Endodermal cell (in vitro differentiated cells): ENCODE measurements around the gene LONP1. TPM values are rescaled to one million over a fixed set of nuclear protein-coding genes. Genes with fewer than 3 reads are reported as not detected.
"Not testable (repeated sequence)": the region's sequence is repeated elsewhere in the genome, so short reads cannot be mapped to it uniquely, and the experiment has no call there.

ENCODE experiments used
- DNase-seq: peaks from one replicate; pipeline ENCODE4 v3.0.0-alpha.2; 2017
- H3K27ac ChIP-seq: 2 replicates; pipeline ENCODE4 v1.5.1; 2013; ENCODE audit warnings: mild to moderate bottlenecking, low read depth, low read length, moderate library complexity
- H3K27me3 ChIP-seq: 2 replicates; pipeline ENCODE4 v1.6.1; 2013; ENCODE audit warnings: mild to moderate bottlenecking, low read length, moderate library complexity; ENCODE audit not compliant: insufficient read depth, control insufficient read depth, poor library complexity, severe bottlenecking
- H3K36me3 ChIP-seq: 2 replicates; pipeline ENCODE4 v1.7.0; 2013; ENCODE audit warnings: mild to moderate bottlenecking, low read length, moderate library complexity; ENCODE audit not compliant: control insufficient read depth, insufficient read depth
- H3K4me1 ChIP-seq: one replicate; pipeline ENCODE4 v1.7.0; 2013; ENCODE audit warnings: low read length; ENCODE audit not compliant: control insufficient read depth, insufficient read depth
- H3K4me3 ChIP-seq: 2 replicates; pipeline ENCODE4 v1.5.1; 2013; ENCODE audit warnings: mild to moderate bottlenecking, low read length, moderate library complexity
- H3K9ac ChIP-seq: 2 replicates; pipeline ENCODE4 v1.6.1; 2013; ENCODE audit warnings: mild to moderate bottlenecking, low read length, moderate library complexity; ENCODE audit not compliant: poor library complexity, severe bottlenecking; ENCODE audit errors: extremely low read depth
- H3K9me3 ChIP-seq: 2 replicates; pipeline ENCODE4 v1.6.1; 2013; ENCODE audit warnings: mild to moderate bottlenecking, low read length, moderate library complexity; ENCODE audit not compliant: control insufficient read depth
- H3K27ac Mint-ChIP-seq: 2 replicates; pipeline ENCODE4 v1.8.0; 2020; ENCODE audit warnings: mixed read lengths
- H3K27me3 Mint-ChIP-seq: 2 replicates; pipeline ENCODE4 v1.8.0; 2021; ENCODE audit warnings: mild to moderate bottlenecking, mixed read lengths; ENCODE audit not compliant: insufficient read depth
- H3K36me3 Mint-ChIP-seq: 2 replicates; pipeline ENCODE4 v1.8.0; 2020; ENCODE audit warnings: low read depth, mixed read lengths
- H3K4me1 Mint-ChIP-seq: 2 replicates; pipeline ENCODE4 v1.8.0; 2020; ENCODE audit warnings: mixed read lengths
- H3K4me3 Mint-ChIP-seq: 2 replicates; pipeline ENCODE4 v1.8.0; 2020; ENCODE audit warnings: mild to moderate bottlenecking, moderate library complexity, mixed read lengths
- H3K9me3 Mint-ChIP-seq: 2 replicates; pipeline ENCODE4 v1.8.0; 2020; ENCODE audit warnings: mild to moderate bottlenecking, mixed read lengths
- WGBS, 2 experiments: methylation state at CpG; one replicate each; pipeline versions ENCODE4 v1.1.5 to v1.1.7; 2013; ENCODE audit warnings: missing lambda C conversion rate in 2 of 2, mixed read lengths in 1 of 2; ENCODE audit not compliant: insufficient coverage in 1 of 2, insufficient read length in 1 of 2; 5-methylcytosine and 5-hydroxymethylcytosine counted together
- total RNA-seq, 2 donors: library from RNA; stranded (reverse); fragmentation: NEBNext Ultra II Directional in 1 of 2; extraction: Animal tissue kit (Norgen Biotek cat#: 25700) in 1 of 2; gene quantifications; 2 replicates in 1 of 2; 3 replicates in 1 of 2; pipeline ENCODE4 v1.2.1, GENCODE V29; 2021
- TF ChIP-seq, protein P1 (sequence below): fragments of 200-600 bp; sonication (generic); conservative IDR thresholded peaks from 2 replicates; pipeline ENCODE4 v1.5.0; 2021; ENCODE audit warnings: antibody characterized with exemption, mild to moderate bottlenecking

Gene LONP1
- total RNA-seq, 2 donors from 2014 or later: 97.1 to 109 TPM

DNA sequence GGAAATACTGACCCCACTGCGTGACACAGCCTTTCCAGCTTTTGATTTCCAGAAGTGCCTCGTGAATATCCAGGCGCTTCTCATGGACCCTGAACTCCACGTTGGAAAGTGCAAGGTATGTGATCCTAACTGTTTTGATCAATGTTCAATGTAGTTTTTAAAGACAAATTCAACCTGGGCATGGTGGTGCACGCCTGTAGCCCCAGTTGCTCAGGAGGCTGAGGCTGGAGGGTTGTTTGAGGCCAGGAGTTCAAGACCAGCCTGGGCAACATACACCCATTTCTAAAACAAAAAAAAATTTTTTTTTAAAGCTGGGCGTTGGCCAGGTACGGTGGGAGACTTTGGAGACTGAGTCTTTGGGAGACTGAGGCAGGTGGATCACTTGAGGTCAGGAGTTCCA lies 31.8 kb upstream of the LONP1 start:
- DNase-seq: no peak
- Histone ChIP-seq H3K27me3 (no peaks in the 10 kb centered on the region), H3K27ac (no peak overlapping the region), H3K9me3 (no peaks in the 10 kb centered on the region), H3K9ac (no peak overlapping the region), H3K4me3 (no peak overlapping the region), H3K4me1 (no peaks in the 10 kb centered on the region), H3K36me3 (no peaks in the 10 kb centered on the region)
- 90 to 93% methylated on average over 7 of the region's 7 CpGs for WGBS, 2 experiments
- H3K36me3 Mint-ChIP-seq: no peaks in the 10 kb centered on the region
- H3K27ac Mint-ChIP-seq: no peak overlapping the region
- no peak overlapping the region for H3K4me3 Mint-ChIP-seq
- peaks cover 13% of the 10 kb centered on the region for H3K27me3 Mint-ChIP-seq
- no peaks in the 10 kb centered on the region for H3K9me3 Mint-ChIP-seq
- TF ChIP-seq, protein P1, sequence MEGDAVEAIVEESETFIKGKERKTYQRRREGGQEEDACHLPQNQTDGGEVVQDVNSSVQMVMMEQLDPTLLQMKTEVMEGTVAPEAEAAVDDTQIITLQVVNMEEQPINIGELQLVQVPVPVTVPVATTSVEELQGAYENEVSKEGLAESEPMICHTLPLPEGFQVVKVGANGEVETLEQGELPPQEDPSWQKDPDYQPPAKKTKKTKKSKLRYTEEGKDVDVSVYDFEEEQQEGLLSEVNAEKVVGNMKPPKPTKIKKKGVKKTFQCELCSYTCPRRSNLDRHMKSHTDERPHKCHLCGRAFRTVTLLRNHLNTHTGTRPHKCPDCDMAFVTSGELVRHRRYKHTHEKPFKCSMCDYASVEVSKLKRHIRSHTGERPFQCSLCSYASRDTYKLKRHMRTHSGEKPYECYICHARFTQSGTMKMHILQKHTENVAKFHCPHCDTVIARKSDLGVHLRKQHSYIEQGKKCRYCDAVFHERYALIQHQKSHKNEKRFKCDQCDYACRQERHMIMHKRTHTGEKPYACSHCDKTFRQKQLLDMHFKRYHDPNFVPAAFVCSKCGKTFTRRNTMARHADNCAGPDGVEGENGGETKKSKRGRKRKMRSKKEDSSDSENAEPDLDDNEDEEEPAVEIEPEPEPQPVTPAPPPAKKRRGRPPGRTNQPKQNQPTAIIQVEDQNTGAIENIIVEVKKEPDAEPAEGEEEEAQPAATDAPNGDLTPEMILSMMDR: no peak
- no peaks in the 10 kb centered on the region for H3K4me1 Mint-ChIP-seq

GRCh38 chr19:5749505-5749904 lies 29.6 kb upstream of the LONP1 start:
- no peak overlapping the region for H3K4me3 Mint-ChIP-seq
- H3K36me3 ChIP-seq: no peaks in the 10 kb centered on the region
- H3K27ac Mint-ChIP-seq: no peak overlapping the region
- no peak overlapping the region for H3K4me3 ChIP-seq
- H3K27me3 Mint-ChIP-seq: peaks cover 15% of the 10 kb centered on the region
- H3K9me3 ChIP-seq: no peaks in the 10 kb centered on the region
- H3K9ac ChIP-seq: no peak overlapping the region
- 80 to 91% methylated on average over 1 to 3 of the region's 5 CpGs for WGBS, 2 experiments
- no peaks in the 10 kb centered on the region for H3K27me3 ChIP-seq
- no peaks in the 10 kb centered on the region for H3K4me1 Mint-ChIP-seq
- H3K4me1 ChIP-seq: no peaks in the 10 kb centered on the region
- no peaks in the 10 kb centered on the region for H3K9me3 Mint-ChIP-seq
- TF ChIP-seq, protein P1: no peak
- H3K36me3 Mint-ChIP-seq: no peaks in the 10 kb centered on the region
- no peak for DNase-seq
- H3K27ac ChIP-seq: no peak overlapping the region

GRCh38 chr19:5748920-5749319 lies 29.0 kb upstream of the LONP1 start:
- H3K4me3 ChIP-seq: not testable (repeated sequence)
- peaks cover 13% of the 10 kb centered on the region for H3K27me3 Mint-ChIP-seq
- 83% methylated on average over 6 of the region's 6 CpGs for WGBS, 2 experiments

GRCh38 chr19:5744999-5745398 lies 25.1 kb upstream of the LONP1 start:
- H3K27ac ChIP-seq, H3K27ac Mint-ChIP-seq, H3K36me3 Mint-ChIP-seq, H3K4me3 ChIP-seq, DNase-seq, H3K9me3 ChIP-seq, H3K9ac ChIP-seq, H3K27me3 ChIP-seq, H3K9me3 Mint-ChIP-seq, H3K4me3 Mint-ChIP-seq, H3K36me3 ChIP-seq, H3K4me1 ChIP-seq, H3K4me1 Mint-ChIP-seq: not testable (repeated sequence)
- 88 to 94% methylated on average over 5 to 10 of the region's 10 CpGs for WGBS, 2 experiments
- H3K27me3 Mint-ChIP-seq: peaks cover 13% of the 10 kb centered on the region

More at GRCh38 chr19:5748920-5749319, 29.0 kb upstream of the LONP1 start:
- not testable (repeated sequence) for H3K27ac ChIP-seq, H3K27me3 ChIP-seq, H3K9me3 ChIP-seq, H3K27ac Mint-ChIP-seq, H3K9me3 Mint-ChIP-seq, H3K36me3 ChIP-seq, H3K36me3 Mint-ChIP-seq, DNase-seq, H3K4me1 ChIP-seq, H3K9ac ChIP-seq, H3K4me3 Mint-ChIP-seq, H3K4me1 Mint-ChIP-seq
